Hematopoietic multipotent progenitor cell treated with erythropoietin and hydrocortisone succinate and interleukin-3 and kit ligand, for 15 days (in vitro differentiated cells): ENCODE measurements around the gene VOPP1.

ENCODE experiments used
- DNase-seq: peaks from one replicate; pipeline ENCODE4 v3.0.0-alpha.2; 2015; ENCODE audit warnings: low spot score

The VOPP1 gene

GRCh38 chr7:55468495-55468894 lies 103.8 kb downstream of the VOPP1 start:
- no peak for DNase-seq

GRCh38 chr7:55467047-55467593 lies 105.2 kb downstream of the VOPP1 start:
- DNase-seq = no peak

GRCh38 chr7:55465691-55466090 lies 106.6 kb downstream of the VOPP1 start:
- no peak for DNase-seq

- no peak for DNase-seq
Measured at GRCh38 chr7:55464422-55464821, 107.9 kb downstream of the VOPP1 start.

GRCh38 chr7:55463686-55464262 lies 108.5 kb downstream of the VOPP1 start:
- DNase-seq = no peak

GRCh38 chr7:55458351-55458750 lies 114.0 kb downstream of the VOPP1 start:
- no peak for DNase-seq

- DNase-seq = no peak
Measured at GRCh38 chr7:55457801-55458200, 114.5 kb downstream of the VOPP1 start.

GRCh38 chr7:55452971-55453370 lies 119.3 kb downstream of the VOPP1 start:
- no peak for DNase-seq

GRCh38 chr7:55449992-55450535 lies 122.2 kb downstream of the VOPP1 start:
- no peak for DNase-seq

- DNase-seq = no peak
Measured at GRCh38 chr7:55449205-55449991, 122.9 kb downstream of the VOPP1 start.

- DNase-seq = no peak
Measured at GRCh38 chr7:55448526-55448925, 123.8 kb downstream of the VOPP1 start.

GRCh38 chr7:55444786-55445185 lies 127.5 kb downstream of the VOPP1 start:
- DNase-seq = no peak

GRCh38 chr7:55441774-55442522 lies 130.4 kb downstream of the VOPP1 start:
- no peak for DNase-seq

- no peak for DNase-seq
Measured at GRCh38 chr7:55441002-55441401, 131.3 kb downstream of the VOPP1 start.

- no peak for DNase-seq
Measured at GRCh38 chr7:55440040-55440690, 132.1 kb downstream of the VOPP1 start.

- no peak for DNase-seq
Measured at GRCh38 chr7:55439627-55440026, 132.7 kb downstream of the VOPP1 start.

GRCh38 chr7:55438757-55439525 lies 133.4 kb downstream of the VOPP1 start:
- DNase-seq = no peak

GRCh38 chr7:55438085-55438756 lies 134.1 kb downstream of the VOPP1 start:
- no peak for DNase-seq

GRCh38 chr7:55437375-55437774 lies 134.9 kb downstream of the VOPP1 start:
- no peak for DNase-seq

- DNase-seq = no peak
Measured at GRCh38 chr7:55436457-55436856, 135.8 kb downstream of the VOPP1 start.

GRCh38 chr7:55435466-55435865 lies 136.8 kb downstream of the VOPP1 start:
- no peak for DNase-seq
